ENCODE measurements around the gene ZNF469.

DNA sequence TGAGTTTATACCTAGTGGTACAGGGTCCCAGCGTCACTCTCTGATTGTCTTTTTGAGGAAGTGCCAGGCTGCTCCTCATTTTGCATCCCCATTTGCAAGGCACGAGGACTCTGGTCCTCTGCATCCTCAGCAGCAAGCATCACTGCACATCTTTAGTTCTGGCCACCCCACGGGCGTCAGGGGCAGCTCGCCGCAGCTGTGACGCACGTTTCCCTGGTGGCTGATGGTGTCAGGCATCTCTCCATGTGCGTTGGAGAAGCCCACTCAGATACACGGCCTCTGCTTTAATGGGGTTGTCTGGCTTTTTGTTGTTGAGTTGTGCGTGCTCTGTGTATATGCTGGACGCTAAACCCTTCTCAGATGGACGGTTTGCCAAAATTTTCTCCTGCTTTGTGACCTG, 45.2 kb upstream of the ZNF469 start:
- TF ChIP-seq, protein P1, sequence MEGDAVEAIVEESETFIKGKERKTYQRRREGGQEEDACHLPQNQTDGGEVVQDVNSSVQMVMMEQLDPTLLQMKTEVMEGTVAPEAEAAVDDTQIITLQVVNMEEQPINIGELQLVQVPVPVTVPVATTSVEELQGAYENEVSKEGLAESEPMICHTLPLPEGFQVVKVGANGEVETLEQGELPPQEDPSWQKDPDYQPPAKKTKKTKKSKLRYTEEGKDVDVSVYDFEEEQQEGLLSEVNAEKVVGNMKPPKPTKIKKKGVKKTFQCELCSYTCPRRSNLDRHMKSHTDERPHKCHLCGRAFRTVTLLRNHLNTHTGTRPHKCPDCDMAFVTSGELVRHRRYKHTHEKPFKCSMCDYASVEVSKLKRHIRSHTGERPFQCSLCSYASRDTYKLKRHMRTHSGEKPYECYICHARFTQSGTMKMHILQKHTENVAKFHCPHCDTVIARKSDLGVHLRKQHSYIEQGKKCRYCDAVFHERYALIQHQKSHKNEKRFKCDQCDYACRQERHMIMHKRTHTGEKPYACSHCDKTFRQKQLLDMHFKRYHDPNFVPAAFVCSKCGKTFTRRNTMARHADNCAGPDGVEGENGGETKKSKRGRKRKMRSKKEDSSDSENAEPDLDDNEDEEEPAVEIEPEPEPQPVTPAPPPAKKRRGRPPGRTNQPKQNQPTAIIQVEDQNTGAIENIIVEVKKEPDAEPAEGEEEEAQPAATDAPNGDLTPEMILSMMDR (IDR thresholded peaks at IDR 0.05) = no peak
- TF ChIP-seq POLR2A (IDR thresholded peaks at IDR 0.05) (no peak), EP300 (IDR thresholded peaks at IDR 0.05) (no peak), POLR2AphosphoS5 (IDR thresholded peaks at IDR 0.05) (no peak)
